HEK293 (cell line): Measurements from ENCODE around the gene PTPRJ.
"Not testable (repeated sequence)": the region's sequence is repeated elsewhere in the genome, so short reads cannot be mapped to it uniquely, and the experiment has no call there.

Source experiments
- CTCF ChIA-PET: fragments of 350-600 bp; formaldehyde crosslinking; extraction: SDS; loops from one replicate; lab custom pipeline; 2021; ENCODE audit warnings: antibody characterized with exemption; lab: Yijun Ruan, JAX
- POLR2A ChIA-PET: fragments of 300-600 bp; formaldehyde crosslinking; extraction: SDS; loops from one replicate; lab custom pipeline; 2020; ENCODE audit warnings: antibody characterized with exemption, inconsistent platforms; lab: Yijun Ruan, JAX
- H3K27ac ChIP-seq: fragments of 200-500 bp; sonication (Bioruptor generic); 2 replicates; pipeline ENCODE4 v1.5.1; 2014; ENCODE audit warnings: low read depth, low read length, control low read depth, inconsistent platforms; ENCODE audit errors: extremely low read depth
- H3K36me3 ChIP-seq, 2 experiments: fragments of 200-500 bp in 1 of 2; sonication (Bioruptor generic) in 1 of 2; 1 replicate in 1 of 2; 2 replicates in 1 of 2; pipeline ENCODE4 v1.5.1; 2014 to 2017; ENCODE audit warnings: inconsistent platforms in 2 of 2, low read length in 2 of 2; ENCODE audit not compliant: control insufficient read depth in 2 of 2, insufficient read depth in 1 of 2
- H3K4me1 ChIP-seq: fragments of 200-500 bp; sonication (Bioruptor generic); 2 replicates; pipeline ENCODE4 v1.5.1; 2014; ENCODE audit warnings: mild to moderate bottlenecking, low read length, inconsistent platforms; ENCODE audit not compliant: control insufficient read depth, insufficient read depth
- H3K4me3 ChIP-seq: 2 replicates; pipeline ENCODE4 v1.5.1; 2011; ENCODE audit warnings: low read depth, mild to moderate bottlenecking, control low read depth, low read length, moderate library complexity
- H3K9me3 ChIP-seq: fragments of 200-500 bp; sonication (Bioruptor generic); 2 replicates; pipeline ENCODE4 v1.5.1; 2014; ENCODE audit warnings: low read depth, low read length, inconsistent platforms; ENCODE audit not compliant: control insufficient read depth, insufficient read depth
- HOXC10 ChIP-seq: sonication (generic); formaldehyde crosslinking; IDR thresholded peaks from 2 replicates; pipeline ENCODE4 v1.8.1; 2023; ENCODE audit warnings: mild to moderate bottlenecking, missing genetic modification reagents
- SCRT2 ChIP-seq: fragments of 450-650 bp; formaldehyde crosslinking; IDR thresholded peaks from 2 replicates; pipeline ENCODE4 v1.5.1; 2016; ENCODE audit warnings: missing biosample characterization, missing genetic modification characterization
- ZFHX2 ChIP-seq: fragments of 450-650 bp; formaldehyde crosslinking; conservative IDR thresholded peaks from 2 replicates; pipeline ENCODE4 v1.5.1; 2016; ENCODE audit warnings: missing biosample characterization, missing genetic modification characterization
- TF ChIP-seq, protein P1 (sequence below): fragments of 450-650 bp; formaldehyde crosslinking; IDR thresholded peaks from 2 replicates; pipeline ENCODE4 v1.5.1; 2016; ENCODE audit warnings: missing biosample characterization, missing genetic modification characterization
- TF ChIP-seq, protein P2 (sequence below): fragments of 450-650 bp; formaldehyde crosslinking; IDR thresholded peaks from 2 replicates; pipeline ENCODE4 v1.5.1; 2016; ENCODE audit warnings: missing biosample characterization, missing genetic modification characterization
- TF ChIP-seq, protein P3 (sequence below): fragments of 450-650 bp; formaldehyde crosslinking; IDR thresholded peaks from 2 replicates; pipeline ENCODE4 v1.5.1; 2016; ENCODE audit warnings: missing biosample characterization, missing genetic modification characterization
- TF ChIP-seq, protein P4 (sequence below): fragments of 450-650 bp; formaldehyde crosslinking; IDR thresholded peaks from 2 replicates; pipeline ENCODE4 v1.5.1; 2017; ENCODE audit warnings: missing biosample characterization, missing genetic modification characterization
- TF ChIP-seq, protein P5 (sequence below): fragments of 450-650 bp; formaldehyde crosslinking; IDR thresholded peaks from 2 replicates; pipeline ENCODE4 v1.5.1; 2016; ENCODE audit warnings: missing biosample characterization, missing genetic modification characterization

The PTPRJ gene

DNA sequence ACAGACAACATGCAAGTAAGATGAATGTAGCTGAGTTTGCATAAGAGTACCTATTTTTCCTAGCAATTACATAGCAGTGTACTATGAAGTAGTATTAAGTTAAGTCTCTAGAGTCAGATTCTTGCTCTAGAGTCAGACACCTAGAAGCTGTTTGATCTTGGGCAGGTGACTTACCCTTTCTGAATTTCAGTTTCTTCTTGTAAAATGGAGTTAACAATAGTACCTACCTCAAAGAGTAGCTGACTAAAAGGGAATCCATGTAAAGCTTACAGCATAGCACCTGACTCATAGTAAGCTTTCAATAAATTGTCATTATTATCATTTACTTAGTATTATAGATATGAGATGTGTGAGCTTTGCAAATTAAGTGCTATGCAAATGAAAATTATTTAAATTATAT is 47.8 kb upstream of the PTPRJ start (continued):
- TF ChIP-seq HOXC10 = no peak
- TF ChIP-seq, all 188 proteins: peak for 0

DNA sequence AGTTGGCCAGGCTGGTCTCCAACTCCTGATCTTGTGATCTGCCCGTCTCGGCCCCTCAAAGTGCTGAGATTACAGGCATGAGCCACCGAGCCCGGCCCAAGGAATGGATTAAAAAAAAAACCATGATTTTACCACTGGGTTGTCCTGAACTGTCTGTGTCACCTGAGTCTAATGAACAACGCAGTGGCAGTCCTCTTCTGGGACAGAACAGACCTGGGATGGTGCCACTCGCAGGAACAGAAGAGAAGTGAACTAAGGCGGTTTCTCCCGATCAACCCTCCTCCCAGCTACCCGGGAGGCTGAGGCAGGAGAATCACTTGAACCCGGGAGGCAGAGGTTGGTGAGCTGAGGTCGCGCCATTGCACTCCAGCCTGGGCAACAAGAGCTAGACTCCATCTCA is 46.6 kb upstream of the PTPRJ start:
- H3K27ac ChIP-seq, H3K4me1 ChIP-seq, POLR2A ChIA-PET: not testable (repeated sequence)

DNA sequence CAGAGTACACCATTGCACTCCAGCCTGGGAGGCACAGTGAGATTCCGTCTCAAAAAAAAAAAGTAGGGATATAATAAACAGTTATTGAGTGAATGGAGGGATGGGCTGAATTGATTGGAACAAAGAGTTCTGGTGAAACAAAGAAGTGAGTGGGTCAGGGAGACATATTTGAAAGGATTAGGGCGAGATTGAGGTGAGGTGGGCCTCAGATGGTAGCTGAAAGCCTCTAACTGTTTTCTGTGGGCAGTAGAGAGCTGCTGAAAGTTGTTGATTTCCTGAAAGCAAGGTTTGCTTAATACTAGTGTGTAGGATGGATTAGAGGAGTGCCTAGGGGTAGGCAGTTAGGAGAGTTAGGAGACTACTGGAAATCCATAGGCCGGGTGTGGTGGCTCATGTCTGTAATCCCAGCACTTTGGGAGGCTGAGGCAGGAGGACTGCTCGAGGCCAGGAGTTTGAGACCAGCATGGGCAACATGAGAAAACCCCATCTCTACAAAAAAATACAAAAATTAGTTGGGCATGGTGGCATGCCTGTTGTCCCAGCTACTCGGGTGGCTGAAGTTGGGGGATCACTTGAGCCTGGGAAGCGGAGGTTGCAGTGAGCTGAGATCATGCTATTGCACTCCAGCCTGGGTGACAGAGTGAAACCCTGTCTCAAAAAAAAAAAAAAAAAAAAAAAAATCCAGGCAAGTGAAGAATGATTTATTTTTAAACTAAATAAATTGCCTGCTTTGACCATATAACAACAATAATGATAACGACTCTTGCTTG is 41.4 kb upstream of the PTPRJ start:
- no peaks in the 10 kb centered on the region for H3K9me3 ChIP-seq
- H3K4me3 ChIP-seq = no peak overlapping the region
- no peaks in the 10 kb centered on the region for H3K4me1 ChIP-seq
- no peak overlapping the region for H3K27ac ChIP-seq
- CTCF ChIA-PET = interaction anchor here (0.8 to 1.5 kb wide), 6 partner anchors 14 to 173 kb away, joined by 3 to 8 read pairs (median 4); no protein-coding TSS in a partner anchor
- no peaks in the 10 kb centered on the region for H3K36me3 ChIP-seq
- POLR2A ChIA-PET = interaction anchor here (0.7 kb wide), 1 partner anchor 102 kb away, joined by 3 read pairs; no protein-coding TSS in a partner anchor
- TF ChIP-seq SCRT2 (tag by site-specific recombination) = no peak
- TF ChIP-seq, protein P1, sequence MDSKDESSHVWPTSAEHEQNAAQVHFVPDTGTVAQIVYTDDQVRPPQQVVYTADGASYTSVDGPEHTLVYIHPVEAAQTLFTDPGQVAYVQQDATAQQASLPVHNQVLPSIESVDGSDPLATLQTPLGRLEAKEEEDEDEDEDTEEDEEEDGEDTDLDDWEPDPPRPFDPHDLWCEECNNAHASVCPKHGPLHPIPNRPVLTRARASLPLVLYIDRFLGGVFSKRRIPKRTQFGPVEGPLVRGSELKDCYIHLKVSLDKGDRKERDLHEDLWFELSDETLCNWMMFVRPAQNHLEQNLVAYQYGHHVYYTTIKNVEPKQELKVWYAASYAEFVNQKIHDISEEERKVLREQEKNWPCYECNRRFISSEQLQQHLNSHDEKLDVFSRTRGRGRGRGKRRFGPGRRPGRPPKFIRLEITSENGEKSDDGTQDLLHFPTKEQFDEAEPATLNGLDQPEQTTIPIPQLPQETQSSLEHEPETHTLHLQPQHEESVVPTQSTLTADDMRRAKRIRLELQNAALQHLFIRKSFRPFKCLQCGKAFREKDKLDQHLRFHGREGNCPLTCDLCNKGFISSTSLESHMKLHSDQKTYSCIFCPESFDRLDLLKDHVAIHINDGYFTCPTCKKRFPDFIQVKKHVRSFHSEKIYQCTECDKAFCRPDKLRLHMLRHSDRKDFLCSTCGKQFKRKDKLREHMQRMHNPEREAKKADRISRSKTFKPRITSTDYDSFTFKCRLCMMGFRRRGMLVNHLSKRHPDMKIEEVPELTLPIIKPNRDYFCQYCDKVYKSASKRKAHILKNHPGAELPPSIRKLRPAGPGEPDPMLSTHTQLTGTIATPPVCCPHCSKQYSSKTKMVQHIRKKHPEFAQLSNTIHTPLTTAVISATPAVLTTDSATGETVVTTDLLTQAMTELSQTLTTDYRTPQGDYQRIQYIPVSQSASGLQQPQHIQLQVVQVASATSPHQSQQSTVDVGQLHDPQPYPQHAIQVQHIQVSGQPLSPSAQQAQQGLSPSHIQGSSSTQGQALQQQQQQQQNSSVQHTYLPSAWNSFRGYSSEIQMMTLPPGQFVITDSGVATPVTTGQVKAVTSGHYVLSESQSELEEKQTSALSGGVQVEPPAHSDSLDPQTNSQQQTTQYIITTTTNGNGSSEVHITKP (tag by site-specific recombination) = no peak
- TF ChIP-seq, protein P2, sequence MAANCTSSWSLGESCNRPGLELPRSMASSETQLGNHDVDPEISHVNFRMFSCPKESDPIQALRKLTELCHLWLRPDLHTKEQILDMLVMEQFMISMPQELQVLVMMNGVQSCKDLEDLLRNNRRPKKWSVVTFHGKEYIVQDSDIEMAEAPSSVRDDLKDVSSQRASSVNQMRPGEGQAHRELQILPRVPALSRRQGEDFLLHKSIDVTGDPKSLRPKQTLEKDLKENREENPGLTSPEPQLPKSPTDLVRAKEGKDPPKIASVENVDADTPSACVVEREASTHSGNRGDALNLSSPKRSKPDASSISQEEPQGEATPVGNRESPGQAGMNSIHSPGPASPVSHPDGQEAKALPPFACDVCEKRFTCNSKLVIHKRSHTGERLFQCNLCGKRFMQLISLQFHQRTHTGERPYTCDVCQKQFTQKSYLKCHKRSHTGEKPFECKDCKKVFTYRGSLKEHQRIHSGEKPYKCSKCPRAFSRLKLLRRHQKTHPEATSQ (tag by site-specific recombination) = no peak
- TF ChIP-seq, protein P3, sequence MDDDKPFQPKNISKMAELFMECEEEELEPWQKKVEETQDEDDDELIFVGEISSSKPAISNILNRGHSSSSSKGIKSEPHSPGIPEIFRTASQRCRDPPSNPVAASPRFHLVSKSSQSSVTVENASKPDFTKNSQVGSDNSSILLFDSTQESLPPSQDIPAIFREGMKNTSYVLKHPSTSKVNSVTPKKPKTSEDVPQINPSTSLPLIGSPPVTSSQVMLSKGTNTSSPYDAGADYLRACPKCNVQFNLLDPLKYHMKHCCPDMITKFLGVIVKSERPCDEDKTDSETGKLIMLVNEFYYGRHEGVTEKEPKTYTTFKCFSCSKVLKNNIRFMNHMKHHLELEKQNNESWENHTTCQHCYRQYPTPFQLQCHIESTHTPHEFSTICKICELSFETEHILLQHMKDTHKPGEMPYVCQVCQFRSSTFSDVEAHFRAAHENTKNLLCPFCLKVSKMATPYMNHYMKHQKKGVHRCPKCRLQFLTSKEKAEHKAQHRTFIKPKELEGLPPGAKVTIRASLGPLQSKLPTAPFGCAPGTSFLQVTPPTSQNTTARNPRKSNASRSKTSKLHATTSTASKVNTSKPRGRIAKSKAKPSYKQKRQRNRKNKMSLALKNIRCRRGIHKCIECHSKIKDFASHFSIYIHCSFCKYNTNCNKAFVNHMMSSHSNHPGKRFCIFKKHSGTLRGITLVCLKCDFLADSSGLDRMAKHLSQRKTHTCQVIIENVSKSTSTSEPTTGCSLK (tag by site-specific recombination) = no peak
- TF ChIP-seq ZFHX2 (tag by site-specific recombination) = 0 out of 2 replicates have a peak, but pooled peaks have one; percentile 8
- TF ChIP-seq, protein P4, sequence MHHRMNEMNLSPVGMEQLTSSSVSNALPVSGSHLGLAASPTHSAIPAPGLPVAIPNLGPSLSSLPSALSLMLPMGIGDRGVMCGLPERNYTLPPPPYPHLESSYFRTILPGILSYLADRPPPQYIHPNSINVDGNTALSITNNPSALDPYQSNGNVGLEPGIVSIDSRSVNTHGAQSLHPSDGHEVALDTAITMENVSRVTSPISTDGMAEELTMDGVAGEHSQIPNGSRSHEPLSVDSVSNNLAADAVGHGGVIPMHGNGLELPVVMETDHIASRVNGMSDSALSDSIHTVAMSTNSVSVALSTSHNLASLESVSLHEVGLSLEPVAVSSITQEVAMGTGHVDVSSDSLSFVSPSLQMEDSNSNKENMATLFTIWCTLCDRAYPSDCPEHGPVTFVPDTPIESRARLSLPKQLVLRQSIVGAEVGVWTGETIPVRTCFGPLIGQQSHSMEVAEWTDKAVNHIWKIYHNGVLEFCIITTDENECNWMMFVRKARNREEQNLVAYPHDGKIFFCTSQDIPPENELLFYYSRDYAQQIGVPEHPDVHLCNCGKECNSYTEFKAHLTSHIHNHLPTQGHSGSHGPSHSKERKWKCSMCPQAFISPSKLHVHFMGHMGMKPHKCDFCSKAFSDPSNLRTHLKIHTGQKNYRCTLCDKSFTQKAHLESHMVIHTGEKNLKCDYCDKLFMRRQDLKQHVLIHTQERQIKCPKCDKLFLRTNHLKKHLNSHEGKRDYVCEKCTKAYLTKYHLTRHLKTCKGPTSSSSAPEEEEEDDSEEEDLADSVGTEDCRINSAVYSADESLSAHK = no peak
- TF ChIP-seq, protein P5, sequence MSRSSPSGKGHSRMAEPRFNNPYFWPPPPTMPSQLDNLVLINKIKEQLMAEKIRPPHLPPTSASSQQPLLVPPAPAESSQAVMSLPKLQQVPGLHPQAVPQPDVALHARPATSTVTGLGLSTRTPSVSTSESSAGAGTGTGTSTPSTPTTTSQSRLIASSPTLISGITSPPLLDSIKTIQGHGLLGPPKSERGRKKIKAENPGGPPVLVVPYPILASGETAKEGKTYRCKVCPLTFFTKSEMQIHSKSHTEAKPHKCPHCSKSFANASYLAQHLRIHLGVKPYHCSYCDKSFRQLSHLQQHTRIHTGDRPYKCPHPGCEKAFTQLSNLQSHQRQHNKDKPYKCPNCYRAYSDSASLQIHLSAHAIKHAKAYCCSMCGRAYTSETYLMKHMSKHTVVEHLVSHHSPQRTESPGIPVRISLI (tag by site-specific recombination) = 0 out of 2 replicates have a peak, but pooled peaks have one; percentile 12
- TF ChIP-seq, all 188 proteins: peak for 2

More for the DNA sequence above, 46.6 kb upstream of the PTPRJ start:
- H3K4me3 ChIP-seq, H3K9me3 ChIP-seq, H3K36me3 ChIP-seq: not testable (repeated sequence)
- CTCF ChIA-PET = interaction anchor here (0.6 to 8.9 kb wide), 35 partner anchors 8 to 224 kb away, joined by 3 to 122 read pairs (median 5); no protein-coding TSS in a partner anchor
